Heart right ventricle (tissue), 16 donors: ENCODE measurements around the gene LURAP1L. TPM values are rescaled to one million over a fixed set of nuclear protein-coding genes. Genes with fewer than 3 reads are reported as not detected.
A peak's percentile ranks its signal among the peaks of the same experiment; 100 is the strongest.

Experiments
- ATAC-seq, 8 donors: fragments of 200-7000 bp; cut with Tn5 transposase; one replicate each; pipeline ENCODE4 v1.9.1; 2020; ENCODE audit warnings: mild to moderate bottlenecking in 8 of 8, moderate library complexity in 8 of 8, moderate number of reproducible peaks in 1 of 8
- DNase-seq, 2 donors: peaks; one replicate each; pipeline ENCODE4 v3.0.0-alpha.2; 2020
- H3K27ac ChIP-seq, 10 donors: fragments of 200-600 bp; sonication (generic) in 2 of 10; one replicate each; pipeline versions ENCODE4 v1.5.0 to v1.8.0; 2020 to 2022; ENCODE audit warnings: mild to moderate bottlenecking in 3 of 10
- H3K27me3 ChIP-seq, 7 donors: fragments of 200-600 bp; one replicate each; pipeline ENCODE4 v1.8.0; 2021 to 2022; ENCODE audit warnings: mild to moderate bottlenecking in 2 of 7
- H3K36me3 ChIP-seq, 9 donors: fragments of 200-600 bp; sonication (generic) in 1 of 9; one replicate each; pipeline versions ENCODE4 v1.5.0 to v1.8.0; 2020 to 2022; ENCODE audit warnings: mild to moderate bottlenecking in 2 of 9
- H3K4me1 ChIP-seq, 9 donors: fragments of 200-600 bp; sonication (generic) in 1 of 9; one replicate each; pipeline versions ENCODE4 v1.5.0 to v1.8.0; 2020 to 2022; ENCODE audit warnings: mild to moderate bottlenecking in 4 of 9
- H3K4me3 ChIP-seq, 10 donors: fragments of 200-600 bp; sonication (generic) in 2 of 10; one replicate each; pipeline versions ENCODE4 v1.5.0 to v1.8.0; 2020 to 2022; ENCODE audit warnings: mild to moderate bottlenecking in 7 of 10, moderate library complexity in 2 of 10
- H3K9me3 ChIP-seq, 11 donors: fragments of 200-600 bp in 10 of 11; sonication (generic) in 2 of 11; one replicate each; pipeline versions ENCODE4 v1.5.0 to v1.8.0; 2013 to 2022; ENCODE audit warnings: mild to moderate bottlenecking in 2 of 11, control low read depth in 1 of 11, moderate library complexity in 1 of 11
- WGBS, 2 donors: extraction: QIAGEN DNeasy Blood & Tissue Kit; methylation state at CpG; one replicate each; pipeline ENCODE4 v1.1.7; 2013; ENCODE audit warnings: inconsistent platforms in 1 of 2; 5-methylcytosine and 5-hydroxymethylcytosine counted together
- intact Hi-C, 10 donors: fragments of 100-400 bp; cut with DNase I; formaldehyde crosslinking; loops; one replicate each; pipeline versions ENCODE4 v1.11.1 to v1.14.2; 2022
- polyA plus RNA-seq, 2 donors: library from polyadenylated mRNA; stranded (reverse); fragments of 200-250 nt; gene quantifications; one replicate each; pipeline ENCODE4 v1.2.3, GENCODE V29; 2013
- total RNA-seq, 10 donors: library from RNA; stranded (reverse); fragmentation: NEBNext Ultra II Directional in 3 of 10; extraction: Animal tissue kit (Norgen Biotek cat#: 25700) in 3 of 10; gene quantifications; one replicate each; pipeline versions ENCODE4 v1.2.1 to v1.2.4, GENCODE V29; 2021 to 2023
- TF ChIP-seq, protein P1 (sequence below), 9 donors: fragments of 200-600 bp; sonication (generic) in 2 of 9; IDR thresholded peaks; one replicate each; pipeline versions ENCODE4 v1.5.0 to v1.8.0; 2021 to 2022; ENCODE audit warnings: antibody characterized with exemption in 9 of 9, mild to moderate bottlenecking in 5 of 9, moderate library complexity in 1 of 9
- donor health status: Arrhythmogenic right ventricular cardiomyopathy.
- donor health status: ischemic (EF 13 %, LVEDD 7.1; RV severe dilation, severe dysfunction).
- donor health status: healthy with polysubstance abuse.
- donor health status: DM: no; HTN: yes; CAD: no.
- donor health status: DM: no; HTN: no; CAD: no.
- donor health status: ischemic (EF 25% LVEDD 6.9; RV normal size, moderate dysfunction).
- donor health status: ischemic (EF 25% LVEDD 5.7; RV mildly dilated, moderate dysfunction).
- donor health status: healthy.
- donor health status: DM: yes; HTN: yes; CAD: no.
- donor health status: Ischemic cardiomyopathy.
- donor health status: ischemic (EF 35%, LVEDD 5.7; RV mildly dilated, moderate dysfunction).
- donor health status: nonischemic (EF 11% LVEDD 7.7; RV severe dilation, severe dysfunction).
- donor health status: DM: yes; HTN: yes; CAD: no.
- donor health status: PGD.
- donor health status: ischemic (EF 29% LVEDD 5.4; RV normal size, mild dysfunction).
- donor health status: nonischemic (EF 23%, LVEDD 6.1; RV moderate dilation, normal function).

The LURAP1L gene
- total and polyA plus RNA-seq, 12 donors = 1.2 to 4.6 (median 2.2) TPM

DNA sequence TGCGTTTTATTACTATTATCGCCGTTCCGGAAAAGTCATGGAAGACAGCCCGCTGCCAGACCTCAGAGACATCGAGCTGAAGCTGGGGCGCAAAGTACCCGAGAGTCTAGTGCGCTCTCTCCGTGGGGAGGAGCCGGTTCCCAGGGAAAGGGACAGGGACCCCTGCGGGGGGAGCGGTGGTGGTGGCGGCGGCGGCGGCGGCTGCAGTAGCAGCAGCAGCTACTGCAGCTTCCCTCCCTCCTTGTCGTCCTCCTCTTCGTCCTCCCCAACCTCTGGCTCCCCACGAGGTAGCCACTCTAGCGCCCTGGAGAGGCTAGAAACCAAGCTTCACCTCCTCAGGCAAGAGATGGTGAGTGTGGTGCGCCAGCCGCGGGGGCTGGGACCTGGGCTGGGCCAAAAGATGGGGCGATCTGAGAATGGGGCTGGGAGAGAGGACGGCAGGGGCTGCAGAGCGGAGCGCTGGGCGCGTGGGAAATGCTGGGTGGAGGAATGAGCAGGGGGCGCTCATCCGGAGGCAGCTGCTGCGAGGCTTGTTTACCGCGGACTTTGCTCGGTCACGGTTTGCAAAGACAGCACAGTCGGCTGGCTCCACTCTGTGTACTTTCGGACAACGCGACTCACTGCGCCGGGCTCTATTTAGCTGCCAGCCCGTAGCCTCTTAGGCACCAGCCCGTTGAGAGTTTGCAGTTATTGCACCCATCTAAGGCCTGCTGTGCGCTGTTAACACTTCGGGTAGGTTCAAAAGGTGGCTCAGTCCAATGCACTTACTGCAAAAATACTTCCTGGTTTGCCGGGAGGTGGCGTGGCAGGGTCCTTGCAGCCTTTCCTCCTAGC, 1.1 kb downstream of the LURAP1L start:
- intact Hi-C loops = loop anchor here in 6 of 10 donors (2.0 to 10.0 kb wide), 9 partner anchors 36 to 107 kb away; no protein-coding TSS in a partner anchor
- DNase-seq = peak; percentile 5 to 45
- H3K4me1 ChIP-seq = peaks cover 0 to 36% (median 17%) of the 10 kb centered on the region in 9 donors
- no peaks in the 10 kb centered on the region for H3K36me3 ChIP-seq
- ATAC-seq = peak; percentile 61 to 97 (median 94)
- H3K9me3 ChIP-seq = no peaks in the 10 kb centered on the region
- 0% methylated on average over 50 of the region's 50 CpGs for WGBS, 2 donors
- peak overlapping the region; percentile 70 to 91 (median 83) for H3K4me3 ChIP-seq
- TF ChIP-seq, protein P1, sequence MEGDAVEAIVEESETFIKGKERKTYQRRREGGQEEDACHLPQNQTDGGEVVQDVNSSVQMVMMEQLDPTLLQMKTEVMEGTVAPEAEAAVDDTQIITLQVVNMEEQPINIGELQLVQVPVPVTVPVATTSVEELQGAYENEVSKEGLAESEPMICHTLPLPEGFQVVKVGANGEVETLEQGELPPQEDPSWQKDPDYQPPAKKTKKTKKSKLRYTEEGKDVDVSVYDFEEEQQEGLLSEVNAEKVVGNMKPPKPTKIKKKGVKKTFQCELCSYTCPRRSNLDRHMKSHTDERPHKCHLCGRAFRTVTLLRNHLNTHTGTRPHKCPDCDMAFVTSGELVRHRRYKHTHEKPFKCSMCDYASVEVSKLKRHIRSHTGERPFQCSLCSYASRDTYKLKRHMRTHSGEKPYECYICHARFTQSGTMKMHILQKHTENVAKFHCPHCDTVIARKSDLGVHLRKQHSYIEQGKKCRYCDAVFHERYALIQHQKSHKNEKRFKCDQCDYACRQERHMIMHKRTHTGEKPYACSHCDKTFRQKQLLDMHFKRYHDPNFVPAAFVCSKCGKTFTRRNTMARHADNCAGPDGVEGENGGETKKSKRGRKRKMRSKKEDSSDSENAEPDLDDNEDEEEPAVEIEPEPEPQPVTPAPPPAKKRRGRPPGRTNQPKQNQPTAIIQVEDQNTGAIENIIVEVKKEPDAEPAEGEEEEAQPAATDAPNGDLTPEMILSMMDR (IDR thresholded peaks at IDR 0.05) = peak in 8 of 9 donors; percentile 24 to 70 (median 55)
- peaks cover 0 to 19% (median 0%) of the 10 kb centered on the region in 7 donors for H3K27me3 ChIP-seq
- peak overlapping the region; percentile 84 to 93 (median 86) for H3K27ac ChIP-seq

DNA sequence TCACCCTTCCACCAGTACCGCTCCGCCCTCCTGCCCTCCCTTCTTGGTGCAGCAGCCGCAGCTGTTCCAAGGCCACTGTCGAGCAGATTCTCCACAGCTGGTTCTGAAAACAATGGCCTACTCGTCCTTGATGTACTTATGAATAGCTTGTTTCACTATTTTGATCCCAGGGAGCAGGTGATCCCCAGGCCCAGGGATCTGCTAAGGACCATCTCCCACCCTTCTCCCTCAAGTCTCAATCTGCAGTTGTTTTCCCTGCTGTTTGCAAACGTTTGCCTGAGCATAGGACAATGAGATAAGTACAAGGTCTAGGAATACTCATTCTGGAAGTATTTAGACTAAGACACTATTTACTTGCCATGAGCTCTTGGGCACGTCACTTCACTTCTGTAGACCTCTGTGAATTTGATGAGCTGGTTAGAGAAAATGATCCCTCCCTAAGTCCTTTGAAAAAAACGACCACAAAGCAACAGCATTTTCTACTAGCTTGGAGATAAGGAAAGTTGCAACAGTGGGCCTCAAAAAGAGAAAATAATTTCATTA, 1.8 kb downstream of the LURAP1L start:
- TF ChIP-seq, protein P1 (IDR thresholded peaks at IDR 0.05) = no peak
- Histone ChIP-seq H3K4me1 (peaks cover 0 to 38% (median 17%) of the 10 kb centered on the region in 9 donors), H3K27me3 (peaks cover 0 to 19% (median 0%) of the 10 kb centered on the region in 7 donors), H3K9me3 (no peaks in the 10 kb centered on the region), H3K27ac (peak overlapping the region in 9 of 10 donors; percentile 57 to 93 (median 87)), H3K4me3 (peak overlapping the region; percentile 70 to 91 (median 83)), H3K36me3 (no peaks in the 10 kb centered on the region)
- ATAC-seq (peak in 5 of 8 donors; percentile 1 to 93 (median 6)), DNase-seq (peak; percentile 82)
- intact Hi-C loops = loop anchor here in 6 of 10 donors (2.0 to 10.0 kb wide), 9 partner anchors 36 to 106 kb away; no protein-coding TSS in a partner anchor
- 7 to 8% methylated on average over 8 of the region's 8 CpGs for WGBS, 2 donors

DNA sequence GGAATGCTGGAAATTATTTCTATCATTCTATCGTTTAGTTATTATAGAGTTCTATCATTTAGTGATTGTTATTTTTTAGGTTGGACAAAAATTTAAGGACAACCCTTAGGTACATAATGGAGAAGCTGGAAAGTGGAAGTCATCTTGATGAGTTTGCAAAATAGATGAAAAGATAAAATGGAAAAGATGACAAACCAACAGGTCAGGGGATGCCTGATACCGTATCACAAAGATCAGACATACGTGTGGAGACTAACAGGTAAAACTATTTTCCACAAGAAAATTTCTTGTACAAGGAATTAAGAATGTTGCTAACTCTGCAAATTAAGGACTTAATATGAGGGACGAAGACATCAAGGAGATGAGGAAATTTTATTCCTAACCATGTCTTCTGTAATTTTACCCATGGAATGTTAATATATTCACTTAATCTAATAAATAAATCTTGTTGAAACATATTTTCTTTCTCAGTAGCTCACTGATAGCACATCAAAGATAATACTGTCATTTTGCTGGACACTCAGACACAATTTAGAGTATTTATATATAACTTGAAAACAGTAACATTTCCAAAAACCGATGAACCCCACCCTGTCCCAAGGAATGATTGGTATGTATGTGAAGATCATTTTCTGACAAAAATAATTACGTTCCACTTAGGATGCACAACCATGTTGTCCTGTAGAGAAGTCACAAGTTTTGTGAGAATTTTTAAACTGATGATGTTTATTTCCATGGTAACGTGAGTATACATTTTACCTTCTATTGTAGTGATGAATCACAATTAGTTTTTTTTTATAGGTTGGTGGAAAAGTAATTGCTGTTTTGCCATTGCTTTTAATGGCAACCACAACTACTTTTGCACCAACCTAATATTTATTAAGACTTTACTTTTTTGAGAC, 2.6 kb downstream of the LURAP1L start:
- ATAC-seq (no peak), DNase-seq (no peak)
- WGBS, 2 donors = 47 to 59% methylated on average over 7 of the region's 7 CpGs
- intact Hi-C loops = loop anchor here in 6 of 10 donors (2.0 to 10.0 kb wide), 9 partner anchors 35 to 105 kb away; no protein-coding TSS in a partner anchor
- peaks cover 0 to 38% (median 17%) of the 10 kb centered on the region in 9 donors for H3K4me1 ChIP-seq
- H3K36me3 ChIP-seq = no peaks in the 10 kb centered on the region
- peaks cover 0 to 5% (median under 1%) of the 10 kb centered on the region in 11 donors for H3K9me3 ChIP-seq
- H3K4me3 ChIP-seq = peak overlapping the region in 9 of 10 donors; percentile 70 to 91 (median 81)
- peaks cover 0 to 19% (median 0%) of the 10 kb centered on the region in 7 donors for H3K27me3 ChIP-seq
- peak overlapping the region in 8 of 10 donors; percentile 84 to 93 (median 88) for H3K27ac ChIP-seq
- TF ChIP-seq, protein P1 (IDR thresholded peaks at IDR 0.05) = no peak
